Measurements from ENCODE around the gene FDXR. TPM values are rescaled to one million over a fixed set of nuclear protein-coding genes. Genes with fewer than 3 reads are reported as not detected.

FDXR gene
- total RNA-seq, 2 experiments from 2014 or later = 61.8 to 67.6 TPM

DNA sequence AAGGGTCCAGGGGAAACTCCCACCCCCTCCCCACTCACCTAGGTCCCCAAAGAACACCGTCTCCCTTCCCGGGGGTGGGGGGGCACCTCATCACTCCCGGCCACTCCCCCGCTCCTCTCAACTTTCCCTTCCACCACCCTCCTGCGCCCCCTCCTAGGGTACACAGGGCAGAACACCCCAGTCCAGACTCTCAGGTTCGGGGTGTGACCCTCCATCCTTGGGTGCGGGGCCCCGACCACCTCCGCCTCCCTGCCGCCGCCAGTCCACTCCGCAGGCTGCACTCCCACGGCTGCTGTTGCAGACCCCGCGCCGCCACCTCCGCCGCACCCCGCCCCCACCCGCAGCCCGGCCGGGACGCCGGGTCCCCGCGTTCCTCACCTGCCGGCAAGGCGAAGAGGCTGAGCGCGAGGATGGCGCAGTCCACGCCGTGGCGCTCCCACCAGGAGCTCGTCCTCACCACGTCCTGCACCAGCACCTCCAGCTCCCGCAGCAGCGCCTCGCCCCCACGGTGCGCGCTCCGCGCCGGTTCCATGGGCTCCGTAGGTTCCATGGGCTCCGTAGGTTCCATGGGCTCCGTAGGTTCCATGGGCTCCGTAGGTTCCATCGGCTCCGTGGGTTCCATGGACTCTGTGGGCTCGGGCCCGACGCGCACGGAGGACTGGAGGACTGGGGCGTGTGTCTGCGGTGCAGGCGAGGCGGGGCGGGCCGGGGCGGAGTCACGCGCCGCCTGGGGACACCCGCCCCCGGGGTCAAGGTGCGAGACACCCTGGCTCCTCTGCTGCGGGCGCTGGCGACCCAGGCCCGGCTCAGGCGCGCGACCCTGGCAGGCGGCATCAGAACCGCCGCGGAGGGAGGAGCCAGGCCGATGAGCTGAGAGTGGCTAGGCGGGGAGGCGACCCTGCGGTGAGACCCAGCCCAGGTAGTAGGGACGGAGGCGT lies 20.4 kb upstream of the FDXR start, which contains the start of gene FADS6:
Gene FADS6 (minus strand): TSS at position 660 of the 938 bp plus-strand sequence. CDS start 38 bp downstream, at position 622.
- Mint-ChIP-seq H3K9me3 (no peaks in the 10 kb centered on the region), H3K27ac (no peak within 1 kb of the TSS), H3K27me3 (ENCODE audit: low read depth) (peaks cover 23% of the 10 kb centered on the region), H3K36me3 (ENCODE audit: low read depth) (no peaks in the 10 kb centered on the region), H3K4me3 (peak within 1 kb of the TSS; percentile 43), H3K4me1 (ENCODE audit: low read depth) (peaks cover 2% of the 10 kb centered on the region)
- no peak for DNase-seq
- intact Hi-C loops (cut with micrococcal nuclease) = no loop called here
- CTCF ChIA-PET = no interaction called here

GRCh38 chr17:74892013-74892841 lies 19.4 kb upstream of the FDXR start:
- intact Hi-C loops (cut with micrococcal nuclease) = no loop called here
- H3K4me1 Mint-ChIP-seq (ENCODE audit: low read depth) = peaks cover 2% of the 10 kb centered on the region
- no peak overlapping the region for H3K4me3 Mint-ChIP-seq
- H3K27ac Mint-ChIP-seq = no peak overlapping the region
- no peaks in the 10 kb centered on the region for H3K36me3 Mint-ChIP-seq (ENCODE audit: low read depth)
- H3K27me3 Mint-ChIP-seq (ENCODE audit: low read depth) = peaks cover 23% of the 10 kb centered on the region
- DNase-seq = no peak
- CTCF ChIA-PET = no interaction called here
- no peaks in the 10 kb centered on the region for H3K9me3 Mint-ChIP-seq

- CTCF ChIA-PET = interaction anchor here (0.6 to 1.0 kb wide), 2 partner anchors 71 to 165 kb away, joined by 3 to 4 read pairs; no protein-coding TSS in a partner anchor
- peaks cover 2% of the 10 kb centered on the region for H3K4me1 Mint-ChIP-seq (ENCODE audit: low read depth)
- H3K27ac Mint-ChIP-seq = no peak overlapping the region
- no peaks in the 10 kb centered on the region for H3K9me3 Mint-ChIP-seq
- no peaks in the 10 kb centered on the region for H3K36me3 Mint-ChIP-seq (ENCODE audit: low read depth)
- H3K27me3 Mint-ChIP-seq (ENCODE audit: low read depth) = peaks cover 27% of the 10 kb centered on the region
- DNase-seq = no peak
- intact Hi-C loops (cut with micrococcal nuclease) = no loop called here
- H3K4me3 Mint-ChIP-seq = no peak overlapping the region
These were observed 17.8 kb upstream of the FDXR start for GRCh38 chr17:74890554-74890953.

DNA sequence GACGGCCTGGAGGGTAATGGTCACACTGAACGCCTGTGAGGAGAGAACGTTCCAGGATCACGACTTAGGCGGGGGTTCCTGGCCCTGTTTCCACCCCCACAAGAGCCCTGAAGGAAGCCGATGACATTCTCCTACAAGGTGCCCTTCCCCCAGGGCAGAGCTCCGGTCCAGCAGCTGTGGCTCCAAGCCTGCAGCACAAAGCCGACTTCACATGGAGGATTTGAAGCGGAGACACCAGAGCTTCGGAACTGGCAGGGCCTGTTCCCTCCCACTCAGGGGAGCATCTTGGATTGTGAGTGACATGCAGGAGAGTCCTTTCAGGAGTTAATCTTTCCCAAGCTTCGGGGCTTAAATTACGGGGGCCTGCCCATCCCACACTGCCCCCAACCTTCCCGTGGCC lies 15.7 kb upstream of the FDXR start:
- Mint-ChIP-seq H3K36me3 (ENCODE audit: low read depth) (no peaks in the 10 kb centered on the region), H3K4me3 (no peak overlapping the region)

GRCh38 chr17:74883241-74883745 lies 10.5 kb upstream of the FDXR start:
- CTCF ChIA-PET = no interaction called here
- H3K9me3 Mint-ChIP-seq = no peaks in the 10 kb centered on the region
- peaks cover 4% of the 10 kb centered on the region for H3K27me3 Mint-ChIP-seq (ENCODE audit: low read depth)
- H3K27ac Mint-ChIP-seq = no peak overlapping the region
- intact Hi-C loops (cut with micrococcal nuclease) = no loop called here
- no peaks in the 10 kb centered on the region for H3K4me1 Mint-ChIP-seq (ENCODE audit: low read depth)
- no peaks in the 10 kb centered on the region for H3K36me3 Mint-ChIP-seq (ENCODE audit: low read depth)
- no peak for DNase-seq
- H3K4me3 Mint-ChIP-seq = no peak overlapping the region

More for the DNA sequence above, 15.7 kb upstream of the FDXR start:
- no peak overlapping the region for H3K27ac Mint-ChIP-seq
- H3K27me3 Mint-ChIP-seq (ENCODE audit: low read depth) = peaks cover 14% of the 10 kb centered on the region
- no peaks in the 10 kb centered on the region for H3K9me3 Mint-ChIP-seq
- no peak for DNase-seq
- intact Hi-C loops (cut with micrococcal nuclease) = no loop called here
- CTCF ChIA-PET = interaction anchor here (1.3 kb wide), 1 partner anchor 97 kb away, joined by 4 read pairs; no protein-coding TSS in a partner anchor
- H3K4me1 Mint-ChIP-seq (ENCODE audit: low read depth) = no peaks in the 10 kb centered on the region

DNA sequence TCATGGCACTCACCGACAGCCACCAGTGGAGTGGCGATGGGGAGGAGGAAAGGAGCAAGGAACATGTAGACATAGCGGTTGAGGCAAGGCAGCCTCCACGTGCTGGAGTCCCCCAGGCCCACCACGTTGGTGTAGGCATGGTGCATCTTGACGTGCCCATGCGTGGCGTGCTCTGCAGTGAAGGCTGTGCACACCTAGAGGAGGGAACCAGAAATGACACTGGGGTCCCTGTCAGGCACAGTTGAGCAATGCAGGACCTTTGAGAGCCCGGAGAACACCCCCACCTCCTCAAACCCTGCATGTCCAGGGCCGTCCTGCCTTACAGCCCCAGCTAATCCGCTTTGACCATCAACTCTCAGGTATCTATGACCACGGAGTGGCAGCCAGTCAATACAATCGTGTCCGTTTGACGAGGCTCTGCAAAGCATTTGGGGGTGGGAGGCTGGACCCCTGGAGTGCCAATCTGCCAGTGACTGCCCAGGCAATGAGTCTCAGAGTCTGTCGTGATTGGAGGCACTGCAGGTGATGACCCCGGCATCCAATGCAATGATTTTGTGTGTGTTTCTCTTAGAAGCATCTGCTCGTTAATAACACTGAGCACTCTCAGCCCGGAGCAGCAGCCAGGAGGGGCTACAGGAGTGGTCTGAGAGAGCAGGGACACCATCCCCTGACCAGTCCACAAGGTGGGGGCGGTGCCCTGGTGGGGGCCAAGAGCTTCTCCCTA lies 9.9 kb upstream of the FDXR start:
- Mint-ChIP-seq H3K36me3 (ENCODE audit: low read depth) (no peaks in the 10 kb centered on the region), H3K27me3 (ENCODE audit: low read depth) (peaks cover 4% of the 10 kb centered on the region), H3K27ac (no peak overlapping the region), H3K9me3 (no peaks in the 10 kb centered on the region), H3K4me3 (no peak overlapping the region), H3K4me1 (ENCODE audit: low read depth) (no peaks in the 10 kb centered on the region)
- no peak for DNase-seq
- intact Hi-C loops (cut with micrococcal nuclease) = no loop called here
- CTCF ChIA-PET = no interaction called here

- Mint-ChIP-seq H3K27ac (no peak overlapping the region), H3K36me3 (ENCODE audit: low read depth) (no peaks in the 10 kb centered on the region), H3K9me3 (no peaks in the 10 kb centered on the region), H3K27me3 (ENCODE audit: low read depth) (no peaks in the 10 kb centered on the region), H3K4me1 (ENCODE audit: low read depth) (no peaks in the 10 kb centered on the region), H3K4me3 (no peak overlapping the region)
- intact Hi-C loops (cut with micrococcal nuclease) = no loop called here
- DNase-seq = no peak
- CTCF ChIA-PET = interaction anchor here (0.7 to 1.2 kb wide), 2 partner anchors 17 to 79 kb away, joined by 3 to 4 read pairs; no protein-coding TSS in a partner anchor
These were observed 8.3 kb upstream of the FDXR start for GRCh38 chr17:74881073-74881472.

GRCh38 chr17:74879308-74879707 lies 6.5 kb upstream of the FDXR start:
- CTCF ChIA-PET = no interaction called here
- no peaks in the 10 kb centered on the region for H3K27me3 Mint-ChIP-seq (ENCODE audit: low read depth)
- H3K27ac Mint-ChIP-seq = no peak overlapping the region
- H3K36me3 Mint-ChIP-seq (ENCODE audit: low read depth) = no peaks in the 10 kb centered on the region
- no peak for DNase-seq
- H3K4me1 Mint-ChIP-seq (ENCODE audit: low read depth) = peaks cover 9% of the 10 kb centered on the region
- H3K4me3 Mint-ChIP-seq = no peak overlapping the region
- no peaks in the 10 kb centered on the region for H3K9me3 Mint-ChIP-seq
- intact Hi-C loops (cut with micrococcal nuclease) = loop anchor here (10.0 kb wide), 1 partner anchor 785 kb away; the partner anchor contains the start of genes RECQL5 and SAP30BP

- intact Hi-C loops (cut with micrococcal nuclease) = loop anchor here (10.0 kb wide), 1 partner anchor 786 kb away; the partner anchor contains the start of genes RECQL5 and SAP30BP
- Mint-ChIP-seq H3K4me1 (ENCODE audit: low read depth) (peaks cover 11% of the 10 kb centered on the region), H3K4me3 (no peak overlapping the region), H3K9me3 (no peaks in the 10 kb centered on the region), H3K27me3 (ENCODE audit: low read depth) (no peaks in the 10 kb centered on the region), H3K27ac (no peak overlapping the region), H3K36me3 (ENCODE audit: low read depth) (no peaks in the 10 kb centered on the region)
- no peak for DNase-seq
- CTCF ChIA-PET = interaction anchor here (0.6 to 1.1 kb wide), 2 partner anchors 15 to 52 kb away, joined by 3 to 4 read pairs; no protein-coding TSS in a partner anchor
These were observed 5.9 kb upstream of the FDXR start for GRCh38 chr17:74878658-74879057.

- Mint-ChIP-seq H3K4me1 (ENCODE audit: low read depth) (peaks cover 11% of the 10 kb centered on the region), H3K27me3 (ENCODE audit: low read depth) (no peaks in the 10 kb centered on the region), H3K27ac (no peak overlapping the region), H3K9me3 (no peaks in the 10 kb centered on the region), H3K36me3 (ENCODE audit: low read depth) (no peaks in the 10 kb centered on the region), H3K4me3 (no peak overlapping the region)
- intact Hi-C loops (cut with micrococcal nuclease) = loop anchor here (10.0 kb wide), 1 partner anchor 787 kb away; the partner anchor contains the start of genes RECQL5 and SAP30BP
- CTCF ChIA-PET = interaction anchor here (0.6 to 1.1 kb wide), 2 partner anchors 14 to 52 kb away, joined by 3 to 4 read pairs; no protein-coding TSS in a partner anchor
- no peak for DNase-seq
These were observed 5.1 kb upstream of the FDXR start for GRCh38 chr17:74877592-74878548.
